NCI-H146 (cell line): ENCODE data around the gene TOX3.

Experiments used
- DNase-seq: peaks from one replicate; lab custom pipeline; 2025; lab: John Stamatoyannopoulos, UW

TOX3 gene

DNA sequence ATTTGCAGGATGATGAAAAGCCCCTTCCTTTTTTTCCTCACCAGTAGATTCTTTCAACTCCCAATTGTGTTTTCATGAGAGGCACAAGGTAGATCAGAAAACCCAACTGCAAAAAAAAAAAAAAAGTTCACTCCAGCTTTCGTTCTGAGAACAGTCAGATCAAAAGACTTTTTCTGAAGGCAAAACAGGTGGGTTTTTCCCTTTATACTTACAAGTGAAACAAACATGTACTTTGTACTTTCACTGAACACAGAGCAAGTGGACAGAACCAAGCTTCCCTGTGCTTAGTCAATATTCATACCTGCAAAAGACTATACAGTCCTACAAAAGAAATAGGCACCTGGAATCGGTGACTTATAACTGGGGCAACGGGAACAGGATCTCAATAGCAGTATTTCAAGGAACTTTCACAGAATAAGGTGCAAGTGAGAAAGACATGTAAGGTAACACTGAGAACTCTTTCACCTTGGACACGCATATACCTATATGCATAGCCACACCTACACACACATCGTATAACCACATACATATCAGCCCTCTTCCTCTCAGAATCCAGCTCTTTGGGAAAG lies 54.1 kb downstream of the TOX3 start:
- DNase-seq = peak; percentile 9

DNA sequence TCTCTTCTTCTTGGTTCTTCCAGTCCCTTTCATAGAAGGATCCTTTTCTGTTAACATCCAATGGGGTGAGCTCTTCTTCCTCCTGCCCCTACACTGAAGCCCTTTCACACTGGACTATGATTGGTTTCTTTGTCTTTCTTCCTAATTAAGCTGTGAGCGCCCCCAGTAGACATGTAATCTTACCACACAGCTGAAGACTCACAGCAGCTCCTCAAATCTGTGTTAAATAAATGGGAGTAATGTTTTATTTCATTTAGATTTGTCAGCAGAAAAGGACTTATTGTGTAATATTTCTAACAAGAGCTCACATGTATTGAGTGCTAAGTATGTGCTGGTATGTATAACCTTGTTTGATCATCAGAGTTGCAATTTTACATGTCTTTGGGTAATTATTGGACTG lies 55.7 kb downstream of the TOX3 start:
- DNase-seq = no peak

DNA sequence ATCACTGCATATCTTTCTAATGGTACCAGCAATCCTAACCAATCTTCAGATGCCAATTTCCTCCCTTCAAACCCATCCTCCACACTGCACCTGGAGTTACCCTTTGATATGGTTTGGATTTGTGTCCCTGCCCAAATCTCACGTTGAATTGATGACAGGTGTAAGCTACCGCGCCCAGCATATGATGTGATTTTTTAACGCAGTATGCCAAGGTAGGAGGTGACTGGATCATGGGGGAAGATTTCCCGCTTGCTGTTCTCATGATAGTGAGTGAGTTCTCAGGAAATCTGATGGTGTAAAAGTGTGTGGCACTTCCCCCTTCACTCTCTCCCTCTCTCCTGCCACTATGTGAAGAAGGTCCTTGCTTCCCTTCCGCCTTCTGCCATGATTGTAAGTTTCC lies 57.0 kb downstream of the TOX3 start:
- no peak for DNase-seq

DNA sequence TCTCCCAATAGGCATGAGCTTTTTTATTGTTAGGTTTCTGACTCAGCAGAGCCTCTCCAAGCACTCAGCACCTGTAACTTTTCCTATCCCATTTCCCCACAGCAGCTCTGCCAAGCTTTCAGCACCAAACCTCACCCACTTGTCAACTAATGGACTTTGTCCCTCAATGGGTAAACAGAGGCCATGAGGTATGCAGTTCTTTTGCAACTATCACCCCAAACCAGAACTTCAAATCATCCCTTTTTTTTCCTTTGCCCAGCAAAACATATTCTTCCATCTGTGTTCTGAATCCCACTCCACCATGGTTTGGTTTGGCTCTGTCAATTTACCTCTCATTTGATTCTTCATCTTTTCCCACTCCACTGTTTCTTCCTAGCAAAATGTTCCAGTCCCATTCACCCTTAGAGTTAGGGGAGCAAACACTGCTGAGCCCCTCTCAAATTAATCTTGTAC lies 58.1 kb downstream of the TOX3 start:
- DNase-seq = no peak

DNA sequence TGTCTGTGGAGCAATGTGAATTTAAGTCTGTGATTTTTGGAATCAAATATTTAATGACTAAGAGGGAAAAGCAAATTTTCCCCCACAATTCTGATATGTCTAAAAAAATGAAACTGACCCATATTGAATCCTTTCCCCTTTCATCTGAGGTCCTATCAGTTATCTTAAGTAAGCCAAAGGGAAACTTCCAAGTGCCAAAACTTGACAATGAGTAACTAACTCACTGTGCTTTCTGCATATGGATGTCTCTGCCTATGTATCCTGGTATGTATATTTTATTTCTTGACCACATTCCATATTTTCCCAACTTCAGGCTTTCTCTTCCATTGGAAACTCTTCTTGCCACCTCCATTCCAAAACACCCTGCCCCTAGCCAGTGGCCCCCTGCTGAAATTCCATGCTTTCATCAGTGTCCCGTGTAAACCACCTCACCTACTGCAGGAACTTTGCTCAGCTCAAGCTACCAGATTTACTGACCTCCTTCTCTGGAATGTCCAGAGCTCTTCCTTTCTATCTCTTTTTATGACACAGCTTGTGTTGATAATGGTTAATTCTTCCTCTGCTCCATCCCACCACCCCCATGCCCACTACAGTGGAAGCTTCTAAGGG lies 59.0 kb downstream of the TOX3 start:
- DNase-seq = no peak

DNA sequence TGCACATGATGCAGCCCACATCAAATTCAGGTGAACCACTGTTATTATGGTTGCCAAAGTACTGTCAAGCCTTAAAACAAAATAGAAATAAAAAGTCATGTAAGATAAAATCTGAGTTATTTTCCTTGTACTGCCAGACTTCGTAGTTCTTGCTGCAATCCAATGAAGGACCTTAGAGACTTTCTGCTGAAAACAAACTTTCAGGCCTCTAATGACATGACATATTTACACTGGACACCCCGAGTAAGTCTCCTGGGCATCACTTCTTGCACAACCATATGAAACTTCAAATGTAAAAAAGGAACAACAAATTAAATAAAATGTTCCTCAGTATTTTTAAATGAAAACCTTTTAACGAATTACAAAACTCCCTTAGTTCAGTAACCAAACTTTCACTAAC lies 66.7 kb downstream of the TOX3 start:
- no peak for DNase-seq

DNA sequence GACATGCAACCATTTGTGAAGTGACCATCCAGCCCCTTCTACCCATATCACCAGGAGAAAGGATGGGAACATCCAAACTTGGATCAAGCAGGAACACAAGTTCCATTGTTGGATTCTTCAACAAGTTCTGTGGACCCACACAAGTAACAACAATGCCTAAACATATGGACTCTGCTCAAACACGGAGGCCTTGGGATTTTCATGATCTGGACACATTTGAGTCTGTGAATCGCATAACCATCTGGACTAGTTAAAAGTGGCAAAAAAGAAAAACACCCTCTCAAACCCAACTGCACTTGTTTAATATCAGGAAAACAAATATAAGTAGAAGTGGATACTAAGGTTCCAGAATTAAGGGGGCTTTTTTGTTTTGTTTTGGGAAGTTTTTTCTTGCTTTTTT lies 70.8 kb downstream of the TOX3 start:
- DNase-seq = no peak

DNA sequence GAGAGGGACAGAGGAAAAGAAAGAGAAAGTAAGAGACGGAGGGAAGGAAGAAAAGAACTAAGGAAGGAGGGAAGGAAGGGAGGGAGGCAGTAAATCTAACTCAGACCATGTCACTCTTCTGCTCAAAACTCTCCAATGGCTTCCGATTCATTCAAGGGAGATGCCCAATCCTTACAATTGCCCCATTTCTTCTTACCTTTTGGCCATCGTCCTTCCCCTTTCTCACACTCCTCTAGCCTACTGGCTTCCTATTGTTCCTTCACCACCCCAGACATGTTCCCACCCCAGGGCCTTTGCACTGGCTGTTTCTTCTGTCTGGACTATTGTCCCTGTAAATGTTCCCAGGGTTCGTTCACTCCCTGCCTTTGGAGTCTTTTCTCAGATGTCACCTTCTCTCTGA lies 72.3 kb downstream of the TOX3 start:
- no peak for DNase-seq

DNA sequence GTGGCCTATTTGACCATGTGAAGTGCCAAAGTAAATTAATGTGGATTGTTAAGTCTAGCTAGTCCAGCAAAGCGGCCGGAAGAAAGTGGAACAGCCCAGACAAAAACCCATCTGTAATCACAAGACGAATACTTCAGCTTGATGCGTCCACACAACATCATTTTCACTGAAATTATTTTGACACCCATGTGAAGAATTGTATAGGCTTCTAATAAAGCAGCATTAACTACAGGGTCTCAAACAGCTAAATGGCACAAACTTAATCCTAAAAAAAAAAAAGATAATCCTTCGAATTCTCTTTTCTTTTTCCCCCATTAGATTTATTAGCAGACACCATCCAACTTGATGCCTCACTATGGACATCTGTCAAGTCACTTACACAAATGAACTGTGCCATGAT lies 73.8 kb downstream of the TOX3 start:
- DNase-seq = no peak

DNA sequence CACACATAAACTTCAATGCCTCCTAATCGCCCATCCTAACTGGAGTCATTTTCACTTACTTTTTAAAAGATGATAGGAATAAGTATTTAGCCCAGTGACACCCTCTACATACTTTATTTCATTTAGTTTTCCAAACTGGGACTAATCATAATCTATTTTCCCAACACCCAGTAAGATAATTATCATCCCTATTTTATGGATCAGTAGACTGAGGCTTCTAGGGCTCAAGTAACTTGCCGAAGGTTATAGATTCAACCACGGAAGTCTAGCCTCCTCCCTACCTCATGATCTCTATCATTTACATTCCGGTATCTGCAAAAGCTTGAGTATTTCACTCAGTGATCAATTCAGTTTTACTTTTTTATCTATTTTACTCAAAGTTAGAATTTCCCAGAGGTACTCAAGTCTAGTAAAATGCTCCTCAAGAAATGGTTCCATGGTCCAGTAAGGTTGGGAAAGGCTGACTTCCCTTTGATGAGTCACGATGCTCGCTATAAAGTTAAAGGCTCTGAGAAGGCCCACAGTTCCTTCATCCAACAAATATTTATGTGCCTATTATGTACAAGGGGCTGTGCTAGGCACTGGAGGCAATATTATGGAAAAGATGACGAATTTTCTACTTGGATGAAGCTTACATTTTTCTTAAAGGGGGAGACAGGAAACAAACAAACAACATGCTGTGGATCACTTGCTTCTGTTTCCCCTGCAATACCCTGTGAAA lies 75.1 kb downstream of the TOX3 start:
- no peak for DNase-seq

DNA sequence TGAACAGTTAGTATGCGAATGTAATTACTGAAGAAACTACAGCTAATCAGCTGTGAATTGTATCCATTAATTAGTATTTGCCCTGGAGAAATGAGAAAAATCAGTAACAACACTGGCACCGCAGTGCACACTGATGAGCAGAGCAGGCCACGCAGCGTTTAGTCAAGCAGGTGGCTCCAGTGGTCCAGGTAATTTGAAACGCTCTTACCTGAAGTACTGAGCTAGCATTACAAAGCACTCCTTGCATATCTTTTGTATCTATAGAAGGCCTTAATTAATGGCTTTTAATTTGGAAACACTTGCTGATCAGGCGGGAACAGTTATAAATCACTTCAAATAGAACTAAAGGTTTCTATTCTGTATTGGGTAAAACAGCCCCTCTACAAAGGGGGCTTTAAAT lies 76.4 kb downstream of the TOX3 start:
- peak; percentile 87 for DNase-seq

DNA sequence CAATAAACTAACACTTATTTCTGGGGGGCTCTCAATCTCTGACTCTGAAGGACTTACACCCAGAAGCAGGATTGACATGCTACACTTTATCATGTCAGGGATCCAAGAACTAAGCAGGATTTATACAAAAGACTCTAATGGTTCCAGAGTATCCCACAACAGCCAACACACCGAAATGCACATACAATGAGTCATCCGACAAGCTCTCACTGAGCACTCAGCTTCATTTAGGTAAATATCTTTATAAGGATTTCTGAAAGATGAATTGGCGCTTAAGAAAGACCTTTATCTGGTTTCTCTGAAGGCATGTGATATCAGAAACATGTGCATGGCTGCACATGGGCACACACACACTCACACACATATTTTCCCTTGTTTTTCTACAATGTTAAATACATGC lies 77.2 kb downstream of the TOX3 start:
- peak; percentile 12 for DNase-seq

DNA sequence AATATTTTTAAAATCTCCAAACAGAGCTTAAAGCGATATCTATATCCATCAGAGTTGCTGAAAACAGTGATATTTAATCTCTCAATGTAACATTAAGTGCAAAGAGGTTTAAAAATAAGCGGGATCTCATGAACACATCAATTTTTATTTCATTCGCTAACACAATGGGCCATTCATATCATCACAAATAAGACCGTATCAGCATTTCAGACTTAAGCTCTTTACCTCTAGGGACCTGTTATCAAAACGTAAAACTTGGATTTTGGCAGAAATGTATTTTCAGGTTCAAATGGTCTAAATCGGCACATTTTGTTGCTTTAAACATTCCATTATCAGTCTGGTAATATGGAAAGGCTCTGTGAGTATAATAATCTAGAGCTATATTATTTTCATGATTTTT lies 77.9 kb downstream of the TOX3 start:
- no peak for DNase-seq

DNA sequence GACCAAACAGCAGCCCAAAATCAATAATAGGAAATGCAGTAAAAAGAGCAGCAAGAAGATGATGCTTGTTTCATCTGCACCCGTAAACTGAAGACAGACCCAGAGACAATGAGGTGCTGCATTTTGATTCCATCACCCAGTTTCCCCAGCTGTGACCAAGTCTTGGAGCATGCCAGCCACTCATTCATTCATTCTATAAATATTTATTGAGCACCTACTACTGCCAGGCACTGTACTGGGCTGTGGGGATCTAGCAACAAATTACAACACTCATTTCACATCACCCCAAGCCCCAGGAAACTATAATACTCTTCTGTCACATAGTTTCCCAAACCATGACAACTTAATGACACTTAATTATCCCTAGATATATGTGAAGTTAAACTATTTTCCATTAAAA lies 79.2 kb downstream of the TOX3 start:
- peak; percentile 19 for DNase-seq

DNA sequence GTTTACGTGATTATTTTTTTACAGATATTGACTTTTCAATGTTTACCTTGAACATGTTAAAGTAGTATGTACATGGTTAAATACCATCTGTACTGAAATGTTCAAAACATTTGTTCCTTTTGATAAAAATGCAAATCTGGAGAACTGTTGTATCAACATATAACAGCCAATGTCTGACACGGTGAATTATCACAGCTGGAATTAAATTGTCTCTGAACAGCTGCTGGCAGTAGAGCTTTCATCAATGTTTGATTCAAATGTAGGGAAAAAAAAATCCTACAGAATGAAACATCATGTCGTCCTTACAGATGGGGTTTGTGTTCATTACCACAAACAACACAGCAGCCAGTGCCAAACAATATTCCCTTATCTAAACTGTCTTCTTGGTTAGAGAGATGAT lies 79.9 kb downstream of the TOX3 start:
- peak; percentile 79 for DNase-seq

DNA sequence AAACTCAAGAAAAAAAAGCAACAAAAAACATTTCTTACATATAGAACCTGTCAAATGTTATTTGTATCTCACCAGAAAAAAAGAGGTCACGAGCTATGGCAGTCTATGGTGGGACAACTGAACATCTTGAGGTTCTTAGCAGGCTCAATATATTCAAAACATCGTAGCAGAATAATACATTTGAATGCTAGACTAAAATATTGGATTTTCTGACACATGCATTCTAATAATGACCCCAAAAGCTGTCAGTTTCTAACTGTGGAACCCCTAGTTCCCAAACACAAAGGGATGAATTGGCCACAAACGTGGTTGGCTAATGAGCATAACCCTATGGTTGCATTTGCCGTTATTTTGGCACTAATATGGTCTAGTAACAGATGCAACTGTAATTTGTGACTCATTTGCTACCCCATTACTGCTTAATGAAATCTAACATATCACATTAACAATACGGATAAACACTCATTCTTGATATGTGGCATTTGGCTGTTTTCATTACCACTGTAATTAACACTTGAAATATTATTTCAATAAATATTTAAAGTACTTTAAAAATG lies 81.2 kb downstream of the TOX3 start:
- DNase-seq = no peak

DNA sequence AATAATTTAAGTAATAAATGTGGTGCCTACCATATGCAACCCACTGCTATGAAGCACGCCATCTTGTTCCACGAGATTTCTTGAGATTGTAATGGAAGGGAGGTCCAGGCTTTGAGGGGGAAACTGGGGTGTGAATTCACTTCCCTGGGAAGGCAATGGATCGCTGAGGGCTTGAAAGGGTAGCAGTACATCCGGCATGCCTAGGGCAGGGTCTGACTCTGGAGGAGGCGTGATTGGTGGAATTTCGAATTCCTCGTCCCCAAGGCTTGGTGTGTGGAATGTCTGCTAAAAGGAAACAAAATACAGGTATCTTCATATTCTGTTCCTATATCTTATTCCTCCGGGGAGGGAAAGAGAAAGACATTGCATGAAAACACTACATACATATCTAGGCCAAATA lies 83.0 kb downstream of the TOX3 start:
- DNase-seq = no peak

DNA sequence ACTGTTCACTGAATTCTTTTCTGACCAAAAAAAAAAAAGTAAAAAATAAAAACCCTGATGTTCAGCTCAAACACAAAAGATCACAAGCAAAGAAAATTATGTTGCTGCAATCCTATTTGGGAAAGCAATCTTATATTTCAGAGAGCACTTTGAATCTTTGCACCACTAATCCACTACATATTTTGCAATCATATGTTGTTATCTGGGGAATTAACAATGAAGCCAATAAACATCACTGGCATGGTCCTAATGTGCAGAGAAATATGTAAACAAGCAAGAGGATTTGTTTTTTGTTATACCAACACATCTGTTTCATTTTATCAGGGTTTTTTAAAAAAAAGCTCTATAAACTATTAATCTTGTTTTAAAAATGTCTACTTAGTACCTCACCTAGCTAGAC lies 84.1 kb downstream of the TOX3 start:
- no peak for DNase-seq

DNA sequence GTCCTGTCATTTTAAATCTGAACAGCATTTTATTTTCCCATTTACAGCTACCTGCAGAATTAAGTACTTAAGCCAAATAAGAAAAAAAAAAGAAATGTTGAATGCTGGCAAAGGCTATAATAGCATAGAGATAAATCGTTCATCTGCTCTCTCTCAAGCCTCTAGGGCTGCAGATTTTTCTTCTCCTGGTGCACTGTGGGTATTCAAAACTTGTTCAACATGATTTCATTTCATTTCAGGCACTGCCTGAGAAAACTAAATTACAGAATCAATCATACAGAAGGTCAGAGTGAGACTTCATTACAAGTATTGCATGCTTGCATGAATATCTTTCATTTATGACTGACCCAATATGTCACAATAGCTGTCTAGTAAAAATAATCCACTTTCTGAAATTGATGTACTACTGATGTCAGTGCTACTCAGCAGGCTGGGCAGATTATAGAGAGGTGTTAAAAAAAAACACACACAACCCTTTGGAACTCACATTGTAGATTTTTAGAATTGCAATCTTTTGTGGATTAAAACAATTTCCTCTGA lies 86.2 kb downstream of the TOX3 start:
- DNase-seq = no peak

DNA sequence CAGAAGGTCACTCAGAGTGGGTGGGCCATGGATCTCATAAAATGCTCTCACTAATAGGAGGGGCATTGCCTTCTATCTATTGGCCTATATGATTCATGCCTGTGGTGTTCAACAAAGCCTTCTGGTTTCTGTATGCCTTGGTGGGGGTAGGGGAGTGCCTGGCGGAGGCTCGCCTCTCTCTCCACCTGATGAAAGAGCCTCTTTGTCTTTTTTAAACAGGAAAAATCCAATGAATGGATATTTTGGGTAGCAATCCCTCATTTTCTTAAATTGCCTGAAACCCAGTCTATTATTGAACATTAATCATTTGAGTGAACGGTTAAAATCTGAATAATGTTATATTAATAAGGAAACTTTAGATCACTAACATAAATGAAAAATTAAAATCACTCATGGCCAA lies 90.6 kb downstream of the TOX3 start:
- DNase-seq = peak; percentile 10

DNA sequence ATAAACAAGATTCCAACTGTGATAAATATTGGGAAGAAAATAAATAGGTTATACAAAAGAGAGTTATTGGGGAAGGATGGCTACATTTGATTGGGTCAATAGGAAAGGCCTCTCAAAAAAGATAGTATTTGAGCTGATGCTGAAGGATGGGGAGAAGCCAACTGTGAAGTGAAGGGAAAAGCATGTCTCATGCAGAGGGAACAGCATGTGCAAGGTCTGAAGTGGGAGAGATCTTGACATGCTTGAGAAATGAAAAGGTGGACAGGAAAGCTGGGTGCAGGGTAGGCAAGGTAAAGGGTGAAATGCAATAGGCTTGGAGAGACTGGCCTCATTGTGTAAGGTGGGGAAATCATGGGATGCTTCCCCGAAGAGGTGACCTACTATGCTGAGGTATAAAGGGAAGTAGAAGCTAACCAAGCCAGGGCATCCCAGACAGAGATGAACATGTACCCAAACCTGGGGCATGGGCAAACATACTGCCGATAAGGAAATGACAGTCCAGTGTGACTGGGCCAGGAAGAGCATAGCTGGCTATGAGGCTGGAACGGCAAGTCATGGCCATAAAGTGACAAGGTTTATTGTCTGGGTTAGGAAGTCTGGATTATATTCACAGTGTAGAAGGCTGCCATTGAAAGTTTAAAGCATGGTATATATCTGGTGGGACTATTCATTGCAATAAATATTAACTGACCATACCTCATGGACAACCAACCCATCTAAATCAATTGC lies 91.2 kb downstream of the TOX3 start:
- no peak for DNase-seq

DNA sequence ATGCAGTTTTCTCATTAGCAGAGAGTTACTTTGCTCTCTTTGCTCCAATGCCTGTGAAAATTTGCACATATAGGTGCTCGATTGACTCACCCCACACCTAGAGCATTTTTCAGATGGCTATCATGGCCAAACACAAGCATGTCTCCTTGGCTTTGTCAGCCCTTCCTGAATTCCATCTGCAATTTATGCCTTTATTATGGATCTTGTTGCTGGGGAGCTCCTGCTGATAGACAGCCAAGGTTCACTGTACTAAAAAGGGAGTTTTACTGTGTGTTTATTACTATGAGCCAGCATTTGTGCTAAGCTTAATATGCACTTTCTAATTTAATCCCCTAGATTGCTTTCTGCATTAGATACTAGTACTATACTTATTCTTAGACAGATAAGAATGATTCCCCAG lies 93.3 kb downstream of the TOX3 start:
- no peak for DNase-seq
